Measurements from ENCODE around the gene KCNIP1.
"Not testable (repeated sequence)": the region's sequence is repeated elsewhere in the genome, so short reads cannot be mapped to it uniquely, and the experiment has no call there.

Gene KCNIP1

GRCh38 chr5:170746961-170747340 is 243.1 kb downstream of the KCNIP1 start:
- no peak for DNase-seq (ENCODE audit: low read depth in 2 of 2, low spot score in 1 of 2)

- DNase-seq (ENCODE audit: low read depth in 2 of 2, low spot score in 1 of 2), result no peak
Observed at GRCh38 chr5:170747357-170747756, 243.5 kb downstream of the KCNIP1 start.

GRCh38 chr5:170747851-170748250 is 244.0 kb downstream of the KCNIP1 start:
- no peak for DNase-seq (ENCODE audit: low read depth in 2 of 2, low spot score in 1 of 2)

DNA sequence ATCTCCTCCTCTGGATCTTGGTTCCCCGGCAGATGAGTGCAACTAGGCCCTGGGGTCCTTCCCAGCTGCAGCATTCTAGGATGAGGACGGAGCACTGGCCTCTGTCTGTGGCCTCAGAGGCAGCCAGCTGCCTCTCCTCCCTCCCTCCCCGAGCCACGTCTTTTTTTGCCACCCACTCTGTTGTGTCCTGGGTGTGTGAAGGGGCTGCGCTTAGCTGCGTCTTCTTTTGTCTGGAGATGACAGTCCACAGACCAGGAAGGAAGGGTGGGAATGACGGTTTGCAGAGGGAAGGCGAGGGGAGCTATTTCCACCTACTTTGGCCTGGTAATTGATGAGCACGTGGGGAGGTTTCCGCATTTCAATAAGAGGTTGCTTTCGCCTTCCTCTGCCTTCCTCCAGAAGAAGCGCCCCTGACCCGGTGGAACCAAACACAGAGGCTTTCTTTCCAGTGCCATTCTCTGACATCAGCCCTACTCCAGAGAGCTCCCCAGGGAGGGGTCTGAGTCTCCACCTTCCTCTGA is 245.2 kb downstream of the KCNIP1 start:
- DNase-seq (ENCODE audit: low read depth in 2 of 2, low spot score in 1 of 2), result no peak

- no peak for DNase-seq (ENCODE audit: low read depth in 2 of 2, low spot score in 1 of 2)
Observed at GRCh38 chr5:170749911-170750431, 246.2 kb downstream of the KCNIP1 start.

DNA sequence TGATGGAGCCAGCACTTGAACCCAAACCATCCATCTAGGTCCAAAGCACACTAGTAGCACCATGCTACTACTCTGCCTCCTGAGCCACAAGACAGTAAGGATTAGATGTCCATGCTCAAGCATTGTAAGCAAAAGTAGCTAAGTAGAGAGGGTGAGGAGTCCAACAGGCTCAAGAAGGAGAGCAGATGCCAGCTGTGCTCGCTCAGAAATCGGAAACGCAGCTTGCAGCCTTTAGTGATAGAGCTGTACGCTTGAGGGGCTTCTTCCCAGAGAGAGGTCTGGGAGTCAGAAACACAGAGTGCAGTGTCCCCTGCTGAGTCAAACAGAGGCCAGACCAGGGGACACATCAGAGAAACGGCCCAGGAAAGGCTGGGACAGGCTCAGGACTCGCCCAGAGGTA is 247.0 kb downstream of the KCNIP1 start:
- DNase-seq (ENCODE audit: low read depth in 2 of 2, low spot score in 1 of 2), result no peak

DNA sequence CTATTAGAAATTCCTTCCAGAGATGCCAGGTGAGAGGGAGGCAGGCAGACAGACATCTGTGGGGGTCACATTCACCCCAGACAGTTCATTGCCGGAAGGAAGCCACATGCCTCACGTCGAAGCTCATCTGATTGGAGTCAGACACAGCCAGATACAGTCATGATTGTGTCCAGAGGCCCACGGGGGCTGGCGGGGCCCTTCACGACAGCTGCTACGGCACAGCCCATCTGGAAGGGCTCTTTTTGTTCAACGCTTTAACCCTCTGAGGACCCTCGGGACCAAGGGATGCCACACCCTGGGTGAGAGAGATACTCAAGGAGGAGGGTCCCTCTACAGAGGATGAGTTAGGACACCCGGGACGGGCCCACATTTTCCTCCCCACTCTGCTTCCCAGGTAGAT is 247.8 kb downstream of the KCNIP1 start:
- DNase-seq (ENCODE audit: low read depth in 2 of 2, low spot score in 1 of 2), result no peak

GRCh38 chr5:170752257-170753215 is 248.7 kb downstream of the KCNIP1 start:
- no peak for DNase-seq (ENCODE audit: low read depth in 2 of 2, low spot score in 1 of 2)

GRCh38 chr5:170753311-170753710 is 249.5 kb downstream of the KCNIP1 start:
- DNase-seq (ENCODE audit: low read depth in 2 of 2, low spot score in 1 of 2), result no peak

GRCh38 chr5:170754508-170754907 is 250.7 kb downstream of the KCNIP1 start:
- not testable (repeated sequence) for DNase-seq (ENCODE audit: low read depth in 2 of 2, low spot score in 1 of 2)

DNA sequence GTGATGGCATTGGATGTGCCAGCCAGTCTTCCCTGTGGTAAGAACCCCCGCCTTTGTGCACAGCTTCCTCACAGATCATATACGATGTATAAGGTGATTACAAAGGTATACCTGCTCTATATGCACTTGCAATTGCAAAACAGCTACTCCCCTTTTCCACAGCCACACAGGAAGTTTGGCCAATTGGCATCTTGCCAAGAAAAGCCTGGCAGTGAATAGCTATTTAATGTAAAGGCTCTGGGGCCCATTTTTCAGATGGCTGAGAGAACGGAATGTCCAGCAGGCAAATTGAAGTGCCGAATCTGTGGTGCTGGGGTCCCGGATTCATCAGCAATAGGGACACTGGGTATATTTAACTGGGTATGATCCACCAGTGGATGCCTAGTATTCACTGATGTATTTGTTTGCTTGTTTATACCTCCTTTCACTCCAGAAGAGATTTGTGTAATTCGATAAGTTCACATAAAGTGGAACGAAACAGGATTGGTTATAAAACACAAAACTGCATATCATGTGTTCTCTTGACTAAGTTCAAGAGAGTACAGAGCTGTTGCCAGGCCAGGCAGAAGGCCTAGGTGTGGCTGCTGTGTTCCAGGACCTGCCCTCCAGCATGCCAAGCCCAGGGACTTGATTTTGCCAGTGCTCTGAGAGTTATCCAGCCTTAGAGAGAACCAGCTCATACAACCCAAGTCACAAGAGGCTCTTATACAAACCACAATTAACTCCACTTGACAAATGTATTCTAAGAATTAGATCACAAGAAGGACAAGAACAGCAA is 252.0 kb downstream of the KCNIP1 start:
- DNase-seq (ENCODE audit: low read depth in 2 of 2, low spot score in 1 of 2), result no peak

DNA sequence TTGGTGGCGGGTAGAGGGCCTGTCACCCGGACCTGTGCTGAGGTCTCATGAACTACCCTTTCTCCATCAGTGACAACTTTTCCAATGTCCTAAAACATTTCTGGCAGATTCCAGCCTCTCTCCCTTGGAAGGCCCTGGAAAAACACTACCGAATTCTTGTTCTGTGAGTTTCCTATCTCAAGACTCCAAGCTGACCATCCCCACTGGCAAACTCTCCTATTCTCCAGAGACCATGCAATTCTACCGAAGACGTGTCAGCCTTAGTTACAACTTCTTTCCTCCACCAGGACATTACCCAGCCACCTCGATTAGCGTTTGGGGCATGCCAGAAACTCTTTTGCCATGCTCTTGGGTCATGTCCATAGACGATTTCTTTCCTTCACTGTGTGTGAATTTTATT is 252.9 kb downstream of the KCNIP1 start:
- DNase-seq (ENCODE audit: low read depth in 2 of 2, low spot score in 1 of 2), result no peak

DNA sequence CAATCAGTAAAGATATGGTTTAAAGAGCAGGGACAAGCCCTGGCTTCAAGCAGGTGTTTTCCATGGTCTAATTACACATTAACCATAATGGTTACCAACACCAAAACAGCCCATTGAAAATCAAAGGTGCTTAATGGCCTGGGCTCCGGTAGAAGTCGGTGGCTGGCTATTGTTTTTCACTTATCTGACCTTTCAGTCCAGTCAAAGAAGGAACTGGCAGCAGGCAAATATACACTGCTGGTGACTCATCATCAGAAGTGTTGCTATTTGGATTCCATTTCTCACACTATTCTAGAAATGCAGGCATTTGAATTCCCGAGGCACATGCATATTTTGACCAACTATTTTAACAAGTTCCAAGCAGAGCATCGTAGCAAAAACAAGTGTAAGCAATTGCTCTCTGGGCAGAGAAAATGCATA is 253.4 kb downstream of the KCNIP1 start:
- DNase-seq (ENCODE audit: low read depth in 2 of 2, low spot score in 1 of 2), result no peak

DNA sequence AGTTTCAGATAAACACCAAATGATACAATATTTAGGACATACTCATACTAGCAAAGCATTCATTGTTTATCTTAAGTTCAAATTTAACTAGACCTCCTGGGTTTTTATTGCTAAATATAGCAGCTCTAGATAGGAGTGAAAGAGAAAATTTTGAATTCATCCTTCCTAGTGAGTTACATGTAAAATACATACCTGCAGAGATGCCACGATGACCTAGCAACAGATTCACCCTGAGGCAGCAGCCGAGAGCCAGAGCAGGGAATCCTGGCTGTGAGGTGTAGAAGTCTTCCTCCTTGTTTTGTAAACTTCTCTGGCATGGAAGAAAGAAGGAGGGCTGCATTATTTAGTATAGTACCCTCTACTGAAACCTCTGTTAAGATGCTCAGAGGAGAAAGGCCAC is 253.8 kb downstream of the KCNIP1 start:
- DNase-seq (ENCODE audit: low read depth in 2 of 2, low spot score in 1 of 2), result no peak

DNA sequence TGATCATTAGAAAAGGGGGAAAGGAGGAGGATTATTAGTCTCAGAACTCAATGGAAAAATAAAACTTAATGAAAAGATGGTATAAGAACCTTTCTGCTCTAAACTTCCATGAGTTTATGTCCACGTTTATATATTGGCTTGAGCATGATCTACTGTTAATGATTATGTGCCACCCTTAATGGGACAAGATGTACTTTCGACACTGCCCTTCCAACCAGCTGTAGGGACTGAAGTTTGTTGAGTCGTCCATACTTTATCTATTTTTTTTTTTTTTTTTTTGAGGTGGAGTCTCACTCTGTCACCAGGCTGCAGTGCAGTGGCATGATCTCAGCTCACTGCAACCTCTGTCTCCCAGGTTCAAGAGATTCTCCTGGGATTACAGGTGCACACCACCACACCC is 254.7 kb downstream of the KCNIP1 start:
- DNase-seq (ENCODE audit: low read depth in 2 of 2, low spot score in 1 of 2), result no peak

DNA sequence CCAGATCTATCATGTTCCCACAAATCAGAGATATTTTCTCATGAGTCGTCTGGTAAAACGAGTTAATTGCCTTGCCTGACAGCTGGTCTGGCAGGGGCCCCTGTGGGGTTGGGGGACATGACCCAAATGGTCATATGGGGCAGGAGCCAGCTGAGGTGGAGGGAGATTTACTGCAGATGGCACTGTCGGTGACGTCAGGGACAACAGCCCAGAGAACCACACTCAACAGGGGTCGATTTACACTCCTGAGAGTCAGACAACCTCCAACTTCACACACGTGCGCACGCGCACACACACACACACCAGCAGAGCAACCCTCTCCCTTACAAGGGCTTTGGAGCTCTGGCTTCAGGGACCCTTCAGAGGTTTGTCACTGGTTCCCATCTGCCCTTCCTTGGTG is 256.3 kb downstream of the KCNIP1 start:
- DNase-seq (ENCODE audit: low read depth in 2 of 2, low spot score in 1 of 2), result no peak

DNA sequence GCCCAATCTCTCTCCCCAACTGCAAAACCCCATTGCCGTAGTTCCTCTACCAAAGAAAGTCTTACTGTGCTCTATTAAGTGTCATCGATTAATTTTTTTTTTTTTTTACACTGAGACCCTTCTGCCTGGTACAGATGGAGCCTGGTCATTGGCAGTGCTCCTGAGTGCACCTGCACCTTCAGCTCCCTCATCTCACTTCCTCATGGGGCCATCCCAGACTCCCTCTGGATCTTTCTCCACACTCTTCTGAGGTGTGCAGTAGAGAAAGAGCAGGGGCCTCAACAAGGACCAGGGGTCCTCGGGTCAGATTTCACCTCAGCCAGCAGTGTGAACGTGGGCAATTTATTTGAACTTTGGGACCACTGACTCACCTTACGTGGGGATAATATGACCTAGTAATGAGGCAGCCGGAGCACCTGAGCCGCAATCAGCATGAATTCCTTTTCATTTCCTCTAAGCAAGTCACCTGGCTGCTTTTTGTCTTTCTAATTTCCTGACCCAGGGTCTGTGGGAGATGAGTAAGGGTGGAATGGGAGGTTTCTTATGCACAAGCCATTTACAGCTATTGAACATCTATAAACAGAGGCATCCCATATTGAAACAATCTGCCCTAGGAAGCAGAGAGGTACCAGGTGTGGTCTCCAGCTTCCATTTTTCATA is 257.4 kb downstream of the KCNIP1 start:
- no peak for DNase-seq (ENCODE audit: low read depth in 2 of 2, low spot score in 1 of 2)

GRCh38 chr5:170761708-170762066 is 257.9 kb downstream of the KCNIP1 start:
- DNase-seq (ENCODE audit: low read depth in 2 of 2, low spot score in 1 of 2), result no peak

DNA sequence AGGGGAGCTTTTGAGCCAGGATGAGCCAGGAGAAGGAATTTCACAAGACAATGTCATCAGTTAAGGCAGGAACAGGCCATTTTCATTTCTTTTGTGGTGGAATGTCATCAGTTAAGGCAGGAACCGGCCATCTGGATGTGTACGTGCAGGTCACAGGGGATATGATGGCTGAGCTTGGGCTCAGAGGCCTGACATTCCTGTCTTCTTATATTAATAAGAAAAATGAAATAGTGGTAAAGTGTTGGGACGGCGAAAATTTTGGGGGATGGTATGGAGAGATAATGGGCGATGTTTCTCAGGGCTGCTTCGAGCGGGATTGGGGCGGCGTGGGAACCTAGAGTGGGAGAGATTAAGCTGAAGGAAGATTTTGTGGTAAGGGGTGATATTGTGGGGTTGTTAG is 258.5 kb downstream of the KCNIP1 start:
- not testable (repeated sequence) for DNase-seq (ENCODE audit: low read depth in 2 of 2, low spot score in 1 of 2)

GRCh38 chr5:170765868-170766267 is 262.0 kb downstream of the KCNIP1 start:
- not testable (repeated sequence) for DNase-seq (ENCODE audit: low read depth in 2 of 2, low spot score in 1 of 2)

- DNase-seq (ENCODE audit: low read depth in 2 of 2, low spot score in 1 of 2), result no peak
Observed at GRCh38 chr5:170769246-170769645, 265.4 kb downstream of the KCNIP1 start.
